Activated gamma-delta T cell treated with Interleukin-2 at 50 U/mL for 16 hours (primary cell): ENCODE data around the gene LIX1L.
"Not testable (repeated sequence)": the region's sequence is repeated elsewhere in the genome, so short reads cannot be mapped to it uniquely, and the experiment has no call there.

ENCODE experiments used
- DNase-seq: peaks from one replicate; pipeline ENCODE4 v3.0.0-alpha.2; 2020

Gene LIX1L

GRCh38 chr1:145927916-145928643 lies 29.7 kb downstream of the LIX1L start:
- DNase-seq, result peak; percentile 8

GRCh38 chr1:145927063-145927886 lies 30.5 kb downstream of the LIX1L start, which contains the start of gene RBM8A:
Gene RBM8A (minus strand): TSS chr1:145927484. CDS start chr1:145927426, 58 bp downstream.
- DNase-seq, result peak; percentile 93

GRCh38 chr1:145926686-145927062 lies 31.1 kb downstream of the LIX1L start:
- DNase-seq, result no peak

- DNase-seq, result no peak
Measured at GRCh38 chr1:145922266-145922665, 35.6 kb downstream of the LIX1L start.

- not testable (repeated sequence) for DNase-seq
Measured at GRCh38 chr1:145920297-145920696, 37.5 kb downstream of the LIX1L start.

- DNase-seq, result peak; percentile 12
Measured at GRCh38 chr1:145918992-145919939, 38.6 kb downstream of the LIX1L start.

- peak; percentile 92 for DNase-seq
Measured at GRCh38 chr1:145918144-145918991, 39.4 kb downstream of the LIX1L start, which contains the start of gene PEX11B. Gene PEX11B (minus strand): TSS chr1:145918717. CDS start chr1:145918688, 29 bp downstream.

- no peak for DNase-seq
Measured at GRCh38 chr1:145917595-145917994, 40.2 kb downstream of the LIX1L start.

GRCh38 chr1:145916745-145917144 lies 41.1 kb downstream of the LIX1L start:
- no peak for DNase-seq

GRCh38 chr1:145912128-145912641 lies 45.6 kb downstream of the LIX1L start:
- no peak for DNase-seq

- DNase-seq, result no peak
Measured at GRCh38 chr1:145908653-145909052, 49.2 kb downstream of the LIX1L start.

GRCh38 chr1:145906954-145907753 lies 50.7 kb downstream of the LIX1L start:
- DNase-seq, result no peak

GRCh38 chr1:145901312-145902021 lies 56.4 kb downstream of the LIX1L start:
- DNase-seq, result no peak

GRCh38 chr1:145898756-145899155 lies 59.1 kb downstream of the LIX1L start:
- no peak for DNase-seq

- no peak for DNase-seq
Measured at GRCh38 chr1:145897969-145898368, 59.8 kb downstream of the LIX1L start.

GRCh38 chr1:145895471-145895870 lies 62.3 kb downstream of the LIX1L start:
- DNase-seq, result no peak

GRCh38 chr1:145893306-145894055 lies 64.3 kb downstream of the LIX1L start:
- DNase-seq, result no peak

GRCh38 chr1:145892486-145893087 lies 65.2 kb downstream of the LIX1L start:
- DNase-seq, result no peak
